ENCODE measurements around the gene CTBP2.
"Not testable (repeated sequence)": the region's sequence is repeated elsewhere in the genome, so short reads cannot be mapped to it uniquely, and the experiment has no call there.

Gene CTBP2

DNA sequence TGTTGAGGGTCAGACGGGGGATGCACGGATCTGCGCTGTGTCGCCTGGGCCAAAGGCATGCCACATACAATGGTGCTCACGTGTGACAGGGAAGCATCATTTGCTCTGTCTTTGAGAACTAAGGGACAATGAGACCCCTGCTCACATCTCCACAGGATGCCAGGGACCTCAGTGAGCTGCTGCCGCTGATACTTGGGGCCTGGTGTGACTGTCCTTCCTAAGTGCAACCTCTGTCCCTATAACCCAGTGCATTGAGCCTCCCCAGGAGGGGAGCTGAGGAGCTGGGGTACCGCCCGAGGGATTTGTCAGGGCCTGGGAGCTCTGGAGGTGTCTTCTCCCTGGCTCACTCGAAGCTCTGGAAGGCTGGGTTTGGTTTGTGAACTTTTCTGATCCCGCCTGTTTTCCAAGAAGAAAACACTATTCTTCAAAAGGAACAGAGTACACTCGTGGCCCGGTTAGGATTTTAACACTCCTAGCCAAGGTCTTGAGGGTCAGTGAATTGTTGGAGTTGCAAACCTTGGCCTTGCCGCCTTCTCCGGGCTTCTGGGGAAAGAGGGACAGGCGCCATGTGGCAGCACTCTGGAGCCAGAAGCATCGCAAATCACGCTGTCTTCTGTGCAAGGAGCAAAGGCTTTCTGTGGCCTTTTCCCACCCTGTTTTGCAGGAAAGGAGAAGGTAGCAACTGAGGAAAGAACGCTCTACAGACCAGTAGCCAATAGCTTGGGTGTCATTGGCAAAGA, 26.2 kb upstream of the CTBP2 start:
- Histone ChIP-seq H3K4me1 (ENCODE audit: control insufficient read depth in 2 of 2, insufficient read depth in 2 of 2, low read length in 2 of 2) (no peaks in the 10 kb centered on the region), H3K36me3 (ENCODE audit: control insufficient read depth in 2 of 2, insufficient read depth in 2 of 2, low read length in 2 of 2) (no peaks in the 10 kb centered on the region), H3K9me3 (ENCODE audit: control insufficient read depth in 2 of 2, low read length in 2 of 2) (no peaks in the 10 kb centered on the region), H3K4me3 (ENCODE audit: low read length in 2 of 2) (no peak overlapping the region), H3K27me3 (ENCODE audit: control insufficient read depth in 2 of 2, insufficient read depth in 2 of 2, low read length in 2 of 2) (no peaks in the 10 kb centered on the region), H3K9ac (ENCODE audit: low read depth in 1 of 2, low read length in 2 of 2) (no peak overlapping the region), H3K27ac (ENCODE audit: low read depth in 2 of 2, low read length in 2 of 2) (no peak overlapping the region)

DNA sequence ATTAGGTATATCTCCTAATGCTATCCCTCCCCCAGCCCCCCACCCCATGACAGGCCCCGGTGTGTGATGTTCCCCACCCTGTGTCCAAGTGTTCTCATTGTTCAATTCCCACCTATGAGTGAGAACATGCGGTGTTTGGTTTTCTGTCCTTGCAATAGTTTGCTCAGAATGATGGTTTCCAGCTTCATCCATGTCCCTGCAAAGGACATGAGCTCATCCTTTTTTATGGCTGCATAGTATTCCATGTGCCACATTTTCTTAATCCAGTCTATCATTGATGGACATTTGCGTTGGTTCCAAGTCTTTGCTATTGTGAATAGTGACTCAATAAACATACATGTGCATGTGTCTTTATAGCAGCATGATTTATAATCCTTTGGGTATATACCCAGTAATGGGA, 18.7 kb upstream of the CTBP2 start:
- not testable (repeated sequence) for H3K27ac ChIP-seq (ENCODE audit: low read depth in 2 of 2, low read length in 2 of 2); H3K27me3 ChIP-seq (ENCODE audit: control insufficient read depth in 2 of 2, insufficient read depth in 2 of 2, low read length in 2 of 2); H3K4me3 ChIP-seq (ENCODE audit: low read length in 2 of 2); H3K36me3 ChIP-seq (ENCODE audit: control insufficient read depth in 2 of 2, insufficient read depth in 2 of 2, low read length in 2 of 2); H3K9me3 ChIP-seq (ENCODE audit: control insufficient read depth in 2 of 2, low read length in 2 of 2); H3K9ac ChIP-seq (ENCODE audit: low read depth in 1 of 2, low read length in 2 of 2); H3K4me1 ChIP-seq (ENCODE audit: control insufficient read depth in 2 of 2, insufficient read depth in 2 of 2, low read length in 2 of 2)

DNA sequence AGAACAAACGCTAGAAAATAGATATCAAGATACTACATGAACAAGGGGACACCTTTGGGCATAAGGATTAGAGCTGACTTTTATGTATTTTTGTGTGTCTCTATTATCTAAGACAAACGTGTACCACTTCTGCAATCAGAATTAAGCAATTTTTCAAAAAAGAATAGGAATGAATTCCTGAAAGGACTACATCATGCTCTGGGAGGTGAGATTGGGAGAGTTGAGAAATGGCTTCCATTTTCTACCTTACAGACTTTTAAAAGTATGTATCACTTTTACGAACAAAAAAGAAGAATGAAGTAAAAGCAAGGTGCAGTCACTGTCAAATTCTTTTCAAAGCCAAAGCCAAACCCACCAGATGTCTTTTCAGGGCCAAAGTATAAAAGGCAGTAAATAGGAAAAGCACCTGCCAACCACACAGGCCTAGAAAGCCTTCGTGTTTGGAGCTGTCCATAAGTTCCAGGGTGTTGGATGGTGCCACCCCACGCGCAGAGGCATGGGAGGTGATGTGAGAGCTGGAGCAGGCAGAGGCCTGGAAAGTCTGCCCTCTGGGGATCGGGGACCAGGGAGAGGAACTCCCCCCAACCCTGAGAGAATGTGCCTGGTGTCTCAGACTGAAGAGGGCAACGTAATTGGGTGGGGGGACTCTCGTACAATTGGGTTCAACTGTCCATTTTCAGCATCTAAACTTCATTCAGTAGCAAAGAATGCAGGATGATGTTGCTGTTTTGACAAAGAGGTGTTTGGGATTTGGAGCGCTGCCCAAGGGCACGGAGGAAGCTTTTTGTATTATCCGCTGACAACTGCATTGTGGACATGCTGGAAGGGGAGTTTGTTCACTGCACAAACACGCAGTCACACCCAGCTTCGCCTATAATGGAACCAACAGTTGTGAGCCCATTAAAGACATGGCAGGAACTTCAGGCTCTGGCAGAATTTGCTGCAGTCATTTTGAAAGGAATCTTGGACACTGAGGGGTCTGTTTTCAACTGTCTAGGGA, 17.6 kb upstream of the CTBP2 start:
- H3K4me3 ChIP-seq (ENCODE audit: low read length in 2 of 2), result no peak overlapping the region
- no peak overlapping the region for H3K9ac ChIP-seq (ENCODE audit: low read depth in 1 of 2, low read length in 2 of 2)
- no peaks in the 10 kb centered on the region for H3K9me3 ChIP-seq (ENCODE audit: control insufficient read depth in 2 of 2, low read length in 2 of 2)
- H3K4me1 ChIP-seq (ENCODE audit: control insufficient read depth in 2 of 2, insufficient read depth in 2 of 2, low read length in 2 of 2), result no peaks in the 10 kb centered on the region
- no peaks in the 10 kb centered on the region for H3K36me3 ChIP-seq (ENCODE audit: control insufficient read depth in 2 of 2, insufficient read depth in 2 of 2, low read length in 2 of 2)
- no peaks in the 10 kb centered on the region for H3K27me3 ChIP-seq (ENCODE audit: control insufficient read depth in 2 of 2, insufficient read depth in 2 of 2, low read length in 2 of 2)
- H3K27ac ChIP-seq (ENCODE audit: low read depth in 2 of 2, low read length in 2 of 2), result no peak overlapping the region

- no peaks in the 10 kb centered on the region for H3K36me3 ChIP-seq (ENCODE audit: control insufficient read depth in 2 of 2, insufficient read depth in 2 of 2, low read length in 2 of 2)
- no peak overlapping the region for H3K9ac ChIP-seq (ENCODE audit: low read depth in 1 of 2, low read length in 2 of 2)
- no peaks in the 10 kb centered on the region for H3K4me1 ChIP-seq (ENCODE audit: control insufficient read depth in 2 of 2, insufficient read depth in 2 of 2, low read length in 2 of 2)
- no peaks in the 10 kb centered on the region for H3K9me3 ChIP-seq (ENCODE audit: control insufficient read depth in 2 of 2, low read length in 2 of 2)
- no peak overlapping the region for H3K4me3 ChIP-seq (ENCODE audit: low read length in 2 of 2)
- no peak overlapping the region for H3K27ac ChIP-seq (ENCODE audit: low read depth in 2 of 2, low read length in 2 of 2)
- no peaks in the 10 kb centered on the region for H3K27me3 ChIP-seq (ENCODE audit: control insufficient read depth in 2 of 2, insufficient read depth in 2 of 2, low read length in 2 of 2)
Observed at GRCh38 chr10:125175807-125176206, 15.4 kb upstream of the CTBP2 start.

DNA sequence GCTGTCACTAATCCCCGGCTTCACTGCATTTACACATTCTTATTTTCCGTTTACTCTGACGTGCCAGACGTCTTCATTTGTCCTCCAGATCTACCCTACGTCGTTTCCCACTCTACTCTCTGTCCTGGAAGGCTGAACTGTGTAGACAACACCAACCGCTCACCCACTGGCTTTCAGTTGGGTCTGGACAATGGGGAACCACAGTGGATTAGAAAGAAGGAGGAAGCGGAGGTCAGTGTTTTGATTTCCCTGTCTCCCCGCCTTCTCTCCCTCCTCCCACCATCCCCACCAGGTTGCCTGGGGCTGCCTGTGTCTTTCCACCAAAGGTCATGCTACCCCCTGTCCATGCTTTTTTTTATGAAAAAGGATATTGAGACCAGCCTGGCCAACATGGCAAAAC, 14.0 kb upstream of the CTBP2 start:
- no peaks in the 10 kb centered on the region for H3K36me3 ChIP-seq (ENCODE audit: control insufficient read depth in 2 of 2, insufficient read depth in 2 of 2, low read length in 2 of 2)
- no peaks in the 10 kb centered on the region for H3K9me3 ChIP-seq (ENCODE audit: control insufficient read depth in 2 of 2, low read length in 2 of 2)
- H3K27ac ChIP-seq (ENCODE audit: low read depth in 2 of 2, low read length in 2 of 2), result no peak overlapping the region
- no peaks in the 10 kb centered on the region for H3K4me1 ChIP-seq (ENCODE audit: control insufficient read depth in 2 of 2, insufficient read depth in 2 of 2, low read length in 2 of 2)
- H3K4me3 ChIP-seq (ENCODE audit: low read length in 2 of 2), result no peak overlapping the region
- H3K9ac ChIP-seq (ENCODE audit: low read depth in 1 of 2, low read length in 2 of 2), result no peak overlapping the region
- no peaks in the 10 kb centered on the region for H3K27me3 ChIP-seq (ENCODE audit: control insufficient read depth in 2 of 2, insufficient read depth in 2 of 2, low read length in 2 of 2)

DNA sequence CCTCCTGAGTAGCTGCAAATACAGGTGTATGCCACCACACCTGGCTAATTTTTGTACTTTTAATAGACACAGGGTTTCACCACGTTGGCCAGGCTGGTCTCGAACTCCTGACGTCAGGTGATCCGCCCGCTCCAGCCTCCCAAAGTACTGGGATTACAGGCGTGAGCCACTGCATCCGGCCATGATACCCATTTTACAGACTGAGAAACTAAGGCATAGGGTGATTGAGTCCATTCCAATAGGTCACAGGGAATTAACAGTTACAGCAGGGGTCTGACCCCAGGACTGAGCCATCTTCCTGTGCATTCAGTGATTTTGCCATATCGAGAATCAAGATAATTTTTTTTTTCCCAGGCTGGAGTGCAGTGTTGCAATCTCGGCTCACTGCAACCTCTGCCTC, 12.3 kb upstream of the CTBP2 start:
- Histone ChIP-seq H3K4me1 (ENCODE audit: control insufficient read depth in 2 of 2, insufficient read depth in 2 of 2, low read length in 2 of 2) (no peaks in the 10 kb centered on the region), H3K9ac (ENCODE audit: low read depth in 1 of 2, low read length in 2 of 2) (no peak overlapping the region), H3K27me3 (ENCODE audit: control insufficient read depth in 2 of 2, insufficient read depth in 2 of 2, low read length in 2 of 2) (no peaks in the 10 kb centered on the region), H3K4me3 (ENCODE audit: low read length in 2 of 2) (no peak overlapping the region), H3K27ac (ENCODE audit: low read depth in 2 of 2, low read length in 2 of 2) (no peak overlapping the region), H3K36me3 (ENCODE audit: control insufficient read depth in 2 of 2, insufficient read depth in 2 of 2, low read length in 2 of 2) (no peaks in the 10 kb centered on the region), H3K9me3 (ENCODE audit: control insufficient read depth in 2 of 2, low read length in 2 of 2) (no peaks in the 10 kb centered on the region)

DNA sequence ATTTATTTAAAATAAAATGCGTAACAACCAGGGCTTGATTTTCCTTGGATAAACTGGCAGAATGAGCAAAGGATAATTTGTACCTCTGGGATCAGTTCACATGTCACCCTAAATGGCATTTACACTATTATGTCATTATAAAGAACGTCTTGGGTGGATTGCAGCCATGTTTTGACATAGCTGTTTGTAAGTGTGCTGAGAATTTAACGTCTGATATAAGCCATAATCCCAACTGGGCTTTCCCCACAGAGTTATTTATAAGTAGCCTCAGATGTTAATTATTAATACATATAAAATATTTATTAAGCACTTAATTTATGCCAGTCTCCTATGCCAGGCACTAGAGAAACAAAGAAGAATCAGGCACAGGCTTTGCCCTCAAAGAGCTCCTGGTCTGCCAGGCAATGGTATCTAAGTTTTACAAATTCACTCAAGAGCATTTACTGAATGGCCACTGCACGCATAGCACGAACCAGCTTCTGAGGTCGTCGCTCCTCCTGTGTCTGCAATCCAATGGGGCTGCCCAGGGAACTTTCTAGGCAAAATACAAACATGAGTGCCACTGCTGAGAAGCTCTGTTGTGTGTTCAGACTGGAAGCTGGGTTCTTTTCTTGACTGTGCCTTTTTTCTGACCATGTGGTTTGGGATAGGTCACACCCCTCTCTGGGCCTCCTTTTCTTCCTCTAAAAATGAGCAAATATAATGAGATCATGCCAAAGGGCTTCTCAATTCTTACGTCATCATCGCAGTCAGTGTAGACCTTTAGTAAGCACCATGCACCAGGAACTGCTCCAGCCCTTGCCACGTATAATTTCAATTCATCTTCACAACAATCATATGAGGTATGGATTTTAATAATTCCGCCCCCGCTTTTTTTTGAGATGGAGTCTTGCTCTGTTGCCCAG, 11.3 kb upstream of the CTBP2 start:
- no peaks in the 10 kb centered on the region for H3K9me3 ChIP-seq (ENCODE audit: control insufficient read depth in 2 of 2, low read length in 2 of 2)
- no peak overlapping the region for H3K27ac ChIP-seq (ENCODE audit: low read depth in 2 of 2, low read length in 2 of 2)
- H3K4me1 ChIP-seq (ENCODE audit: control insufficient read depth in 2 of 2, insufficient read depth in 2 of 2, low read length in 2 of 2), result no peaks in the 10 kb centered on the region
- H3K9ac ChIP-seq (ENCODE audit: low read depth in 1 of 2, low read length in 2 of 2), result no peak overlapping the region
- H3K27me3 ChIP-seq (ENCODE audit: control insufficient read depth in 2 of 2, insufficient read depth in 2 of 2, low read length in 2 of 2), result no peaks in the 10 kb centered on the region
- no peak overlapping the region for H3K4me3 ChIP-seq (ENCODE audit: low read length in 2 of 2)
- H3K36me3 ChIP-seq (ENCODE audit: control insufficient read depth in 2 of 2, insufficient read depth in 2 of 2, low read length in 2 of 2), result no peaks in the 10 kb centered on the region

DNA sequence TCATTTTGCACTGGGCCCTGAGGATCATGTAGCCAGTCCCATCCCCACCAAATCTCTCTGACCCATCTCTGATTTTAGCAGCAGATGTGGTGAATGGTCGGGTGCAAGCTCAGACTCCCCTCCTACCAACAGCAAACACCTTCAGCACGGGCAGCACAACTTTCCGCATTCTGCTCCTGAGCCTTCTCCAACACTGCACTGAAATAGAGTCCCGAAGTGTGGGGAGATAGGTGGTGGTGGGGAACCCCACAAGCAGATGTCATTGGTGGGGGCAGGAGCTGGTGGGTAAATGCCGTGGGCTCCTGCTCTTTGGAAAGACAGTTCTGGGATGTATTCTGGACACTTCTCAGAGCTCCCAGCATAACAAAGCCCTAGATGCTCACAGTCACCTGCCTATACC, 9.6 kb upstream of the CTBP2 start:
- H3K27me3 ChIP-seq (ENCODE audit: control insufficient read depth in 2 of 2, insufficient read depth in 2 of 2, low read length in 2 of 2), result no peaks in the 10 kb centered on the region
- H3K4me3 ChIP-seq (ENCODE audit: low read length in 2 of 2), result no peak overlapping the region
- H3K27ac ChIP-seq (ENCODE audit: low read depth in 2 of 2, low read length in 2 of 2), result no peak overlapping the region
- H3K9me3 ChIP-seq (ENCODE audit: control insufficient read depth in 2 of 2, low read length in 2 of 2), result no peaks in the 10 kb centered on the region
- no peaks in the 10 kb centered on the region for H3K36me3 ChIP-seq (ENCODE audit: control insufficient read depth in 2 of 2, insufficient read depth in 2 of 2, low read length in 2 of 2)
- no peak overlapping the region for H3K9ac ChIP-seq (ENCODE audit: low read depth in 1 of 2, low read length in 2 of 2)
- no peaks in the 10 kb centered on the region for H3K4me1 ChIP-seq (ENCODE audit: control insufficient read depth in 2 of 2, insufficient read depth in 2 of 2, low read length in 2 of 2)

GRCh38 chr10:125169279-125169678, 8.9 kb upstream of the CTBP2 start:
- Histone ChIP-seq H3K36me3 (ENCODE audit: control insufficient read depth in 2 of 2, insufficient read depth in 2 of 2, low read length in 2 of 2) (no peaks in the 10 kb centered on the region), H3K9me3 (ENCODE audit: control insufficient read depth in 2 of 2, low read length in 2 of 2) (no peaks in the 10 kb centered on the region), H3K4me3 (ENCODE audit: low read length in 2 of 2) (no peak overlapping the region), H3K27ac (ENCODE audit: low read depth in 2 of 2, low read length in 2 of 2) (no peak overlapping the region), H3K9ac (ENCODE audit: low read depth in 1 of 2, low read length in 2 of 2) (no peak overlapping the region), H3K4me1 (ENCODE audit: control insufficient read depth in 2 of 2, insufficient read depth in 2 of 2, low read length in 2 of 2) (no peaks in the 10 kb centered on the region), H3K27me3 (ENCODE audit: control insufficient read depth in 2 of 2, insufficient read depth in 2 of 2, low read length in 2 of 2) (no peaks in the 10 kb centered on the region)

Measured in mucosa of rectum (tissue), 2 donors.